GM21515 (cell line): Measurements from ENCODE around the gene ICAM1.
"Not testable (repeated sequence)": the region's sequence is repeated elsewhere in the genome, so short reads cannot be mapped to it uniquely, and the experiment has no call there.

ENCODE experiments used
- ATAC-seq: cut with Tn5 transposase; IDR thresholded peaks from one replicate; pipeline ENCODE4 v1.9.1; 2021; ENCODE audit not compliant: unreplicated experiment

Gene ICAM1

GRCh38 chr19:10241826-10242449 is 29.0 kb upstream of the ICAM1 start:
- not testable (repeated sequence) for ATAC-seq

GRCh38 chr19:10243606-10244005 is 27.3 kb upstream of the ICAM1 start:
- no peak for ATAC-seq

DNA sequence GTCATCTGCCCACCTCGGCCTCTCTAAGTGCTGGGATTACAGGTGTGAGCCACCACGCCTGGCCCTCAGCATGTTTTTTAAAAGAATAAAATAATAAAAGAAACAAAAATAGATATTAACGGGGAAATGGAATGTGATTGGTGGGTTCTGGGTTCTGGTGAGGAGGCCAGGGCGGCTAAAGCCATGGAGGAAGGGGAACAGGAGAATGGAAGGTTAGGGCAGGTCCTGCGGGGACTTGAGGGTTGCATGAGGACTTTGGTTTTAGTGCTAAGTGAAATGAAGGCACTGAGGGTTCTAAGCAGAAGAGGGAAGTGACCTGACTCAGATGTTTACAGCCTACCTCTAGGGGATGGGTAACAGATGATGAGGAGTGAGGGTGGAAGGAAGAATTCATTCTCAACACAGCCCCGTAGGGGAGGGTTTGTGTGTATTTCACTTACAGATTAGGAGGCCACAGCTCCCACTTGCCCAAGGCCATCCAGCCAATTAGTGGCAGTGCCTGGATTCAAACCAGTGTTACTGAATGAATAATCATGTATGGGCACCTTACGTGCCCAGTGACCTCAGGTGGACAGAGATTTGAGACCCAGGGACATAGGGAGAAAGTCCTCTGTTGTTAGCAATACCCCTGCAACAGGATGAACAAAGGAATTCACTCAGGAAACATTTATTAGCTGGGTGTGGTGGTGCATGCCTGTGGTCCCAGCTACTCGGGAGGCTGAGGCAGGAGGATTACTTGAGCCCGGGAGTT is 25.6 kb upstream of the ICAM1 start:
- no peak for ATAC-seq

GRCh38 chr19:10246511-10246910 is 24.4 kb upstream of the ICAM1 start:
- ATAC-seq: no peak

DNA sequence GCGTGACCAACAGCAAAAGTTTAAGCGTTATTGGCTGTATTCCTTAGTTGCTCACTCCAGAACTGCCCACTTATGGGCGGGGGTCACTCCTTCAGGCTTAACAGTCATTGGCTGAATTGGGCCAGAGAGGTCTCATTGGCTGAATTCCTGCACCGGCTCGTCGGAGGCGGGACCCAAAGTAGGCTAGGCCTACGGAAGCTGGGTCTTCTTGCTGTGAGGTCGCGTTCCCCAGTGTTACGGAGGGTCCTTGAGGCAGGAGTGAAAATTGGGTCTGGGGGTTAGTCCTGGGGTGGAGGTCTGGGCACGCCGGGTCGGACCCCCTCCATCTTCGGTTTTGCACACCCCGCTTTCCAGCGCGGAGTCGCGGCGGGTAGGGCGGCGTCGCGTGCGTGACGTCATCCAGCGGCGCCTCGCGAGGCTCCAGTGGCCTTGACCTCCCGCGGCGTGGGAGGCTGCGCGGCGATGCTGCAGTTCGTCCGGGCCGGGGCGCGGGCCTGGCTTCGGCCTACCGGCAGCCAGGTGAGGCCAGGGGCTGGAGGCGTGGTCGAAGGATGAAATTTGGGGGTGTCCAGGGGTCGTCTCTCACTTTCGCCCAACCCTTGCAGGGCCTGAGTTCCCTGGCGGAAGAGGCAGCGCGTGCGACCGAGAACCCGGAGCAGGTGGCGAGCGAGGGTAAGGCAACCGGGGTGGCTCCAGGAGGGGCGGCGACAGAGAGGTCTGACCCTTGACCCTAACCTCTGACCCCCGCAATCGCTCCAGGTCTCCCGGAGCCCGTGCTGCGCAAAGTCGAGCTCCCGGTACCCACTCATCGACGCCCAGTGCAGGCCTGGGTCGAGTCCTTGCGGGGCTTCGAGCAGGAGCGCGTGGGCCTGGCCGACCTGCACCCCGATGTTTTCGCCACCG is 18.9 kb upstream of the ICAM1 start, which contains the start of gene MRPL4:
Gene MRPL4, plus strand, starts transcription at position 423 of the 903 bp plus-strand sequence. Its CDS starts 40 bp downstream, at position 463.
- ATAC-seq: peak; percentile 74

DNA sequence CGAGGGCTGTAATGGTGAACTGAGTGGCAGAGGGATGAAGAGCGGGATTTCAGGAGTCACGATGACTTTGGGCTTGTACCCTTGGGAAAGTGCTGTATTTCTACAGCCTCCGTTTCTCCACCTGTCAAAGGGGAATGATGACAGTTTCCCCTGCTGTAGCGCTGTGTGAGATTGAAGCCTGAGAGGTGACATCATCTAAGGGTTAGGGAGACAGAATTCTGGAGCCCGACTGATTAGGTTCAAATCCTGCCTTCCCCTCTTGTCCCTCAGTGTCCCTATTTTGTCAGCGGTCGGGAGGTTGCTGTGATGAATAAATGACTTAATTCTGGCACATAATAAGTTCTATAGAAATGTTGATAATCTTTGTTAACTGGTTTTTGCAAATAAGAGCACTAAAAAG is 18.2 kb upstream of the ICAM1 start:
- ATAC-seq: no peak

DNA sequence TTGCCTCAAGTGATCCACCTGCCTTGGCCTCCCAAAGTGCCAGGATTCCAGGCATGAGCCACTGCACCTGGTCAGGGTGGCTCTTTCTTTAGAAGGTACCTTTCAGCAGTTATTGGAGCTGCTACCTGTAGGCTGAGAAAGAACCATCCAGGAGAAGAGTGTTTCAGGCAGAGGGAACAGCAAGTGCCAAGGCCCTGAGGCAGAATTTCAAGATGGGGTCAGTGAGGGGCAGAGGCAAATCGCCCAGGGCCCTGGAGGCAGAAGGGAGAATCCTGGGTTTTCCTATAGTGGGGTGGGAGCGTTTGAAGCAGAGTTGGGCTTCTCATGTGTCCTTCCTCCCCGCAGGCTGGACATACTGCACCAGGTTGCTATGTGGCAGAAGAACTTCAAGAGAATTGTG is 16.7 kb upstream of the ICAM1 start:
- ATAC-seq: no peak

- no peak for ATAC-seq
Measured at GRCh38 chr19:10255358-10255757, 15.6 kb upstream of the ICAM1 start.

DNA sequence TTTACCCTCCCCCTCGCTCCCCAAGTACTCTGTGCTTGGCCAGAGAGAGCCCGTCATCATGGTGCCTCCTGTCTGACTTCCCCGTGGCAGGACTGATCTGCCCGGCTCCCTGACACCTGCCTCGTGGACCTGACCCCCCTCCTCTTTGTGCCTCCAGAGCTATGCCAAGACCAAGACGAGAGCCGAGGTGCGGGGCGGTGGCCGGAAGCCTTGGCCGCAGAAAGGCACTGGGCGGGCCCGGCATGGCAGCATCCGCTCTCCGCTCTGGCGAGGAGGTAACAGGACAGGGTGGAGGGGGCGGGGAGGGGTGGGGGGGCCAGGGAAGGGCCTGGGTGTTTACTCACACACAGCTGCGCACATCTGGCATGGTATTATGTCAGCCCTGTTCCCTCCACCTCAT is 14.4 kb upstream of the ICAM1 start:
- no peak for ATAC-seq

GRCh38 chr19:10256970-10257615 is 13.8 kb upstream of the ICAM1 start:
- no peak for ATAC-seq

DNA sequence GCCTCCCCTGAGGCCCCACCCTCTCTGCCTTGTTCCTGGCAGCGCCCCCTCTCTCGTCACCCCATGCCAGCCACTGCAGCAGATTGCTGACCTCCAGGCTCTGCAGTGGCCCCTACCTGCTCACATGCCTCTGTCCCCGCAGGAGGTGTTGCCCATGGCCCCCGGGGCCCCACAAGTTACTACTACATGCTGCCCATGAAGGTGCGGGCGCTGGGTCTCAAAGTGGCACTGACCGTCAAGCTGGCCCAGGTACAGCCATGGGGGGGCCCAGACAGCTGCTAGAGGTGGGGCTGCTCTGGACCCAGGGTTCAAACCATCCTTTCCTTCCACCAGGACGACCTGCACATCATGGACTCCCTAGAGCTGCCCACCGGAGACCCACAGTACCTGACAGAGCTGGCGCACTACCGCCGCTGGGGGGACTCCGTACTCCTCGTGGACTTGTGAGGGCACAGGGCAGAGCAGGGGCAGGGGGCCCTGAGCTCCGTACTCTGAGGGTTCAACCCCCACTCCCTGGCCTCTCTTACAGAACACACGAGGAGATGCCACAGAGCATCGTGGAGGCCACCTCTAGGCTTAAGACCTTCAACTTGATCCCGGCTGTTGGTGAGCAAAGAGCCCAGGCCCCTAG is 12.7 kb upstream of the ICAM1 start:
- no peak for ATAC-seq

DNA sequence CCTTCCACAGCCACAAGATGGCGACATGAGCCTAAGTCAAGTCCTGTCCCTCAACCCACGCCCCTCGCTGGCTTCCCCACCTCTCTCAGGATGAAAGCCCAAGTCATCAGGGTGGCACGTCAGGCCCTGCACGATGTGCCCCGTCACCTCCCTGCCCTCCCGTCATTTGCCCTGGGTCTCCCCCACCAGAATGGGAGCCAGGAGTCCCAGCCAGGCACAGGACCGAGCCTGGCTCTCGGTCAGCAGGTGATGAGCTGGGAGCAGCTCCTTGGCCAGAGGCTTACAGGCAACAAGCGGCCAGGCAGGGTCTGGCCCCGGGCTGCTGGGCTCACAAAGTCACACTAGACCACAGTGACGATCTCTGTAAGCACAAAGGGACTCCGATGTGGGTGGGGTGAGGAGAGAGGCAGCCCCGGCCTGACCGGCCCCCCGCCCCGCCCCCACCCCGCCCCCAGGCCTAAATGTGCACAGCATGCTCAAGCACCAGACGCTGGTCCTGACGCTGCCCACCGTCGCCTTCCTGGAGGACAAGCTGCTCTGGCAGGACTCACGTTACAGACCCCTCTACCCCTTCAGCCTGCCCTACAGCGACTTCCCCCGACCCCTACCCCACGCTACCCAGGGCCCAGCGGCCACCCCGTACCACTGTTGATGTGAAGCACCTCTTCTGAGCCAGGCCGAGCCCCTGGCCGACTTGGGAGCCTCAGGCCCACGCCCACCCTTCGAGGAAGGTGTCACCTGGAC is 11.6 kb upstream of the ICAM1 start:
- no peak for ATAC-seq

DNA sequence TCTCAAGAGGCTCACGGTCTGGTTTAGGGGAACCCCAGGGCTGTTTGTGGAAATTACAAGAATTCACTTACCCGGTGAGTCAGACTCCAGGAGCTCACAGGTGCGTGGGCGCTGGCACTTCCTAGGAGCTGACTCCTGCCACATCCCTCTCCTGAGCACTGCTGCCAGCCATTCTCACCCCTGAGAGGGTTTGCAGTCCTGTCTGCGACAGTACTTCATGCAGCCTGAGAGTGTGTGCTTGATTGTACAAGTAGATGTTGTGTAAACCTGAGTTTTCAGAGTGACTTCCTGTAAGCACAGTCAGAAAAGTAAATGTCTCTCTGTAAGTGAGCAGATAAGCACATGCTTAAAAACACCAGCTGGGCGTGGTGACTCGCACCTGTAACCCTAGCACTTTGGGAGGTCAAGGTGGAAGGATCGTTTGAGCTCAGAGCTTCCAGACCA is 10.8 kb upstream of the ICAM1 start:
- no peak for ATAC-seq

DNA sequence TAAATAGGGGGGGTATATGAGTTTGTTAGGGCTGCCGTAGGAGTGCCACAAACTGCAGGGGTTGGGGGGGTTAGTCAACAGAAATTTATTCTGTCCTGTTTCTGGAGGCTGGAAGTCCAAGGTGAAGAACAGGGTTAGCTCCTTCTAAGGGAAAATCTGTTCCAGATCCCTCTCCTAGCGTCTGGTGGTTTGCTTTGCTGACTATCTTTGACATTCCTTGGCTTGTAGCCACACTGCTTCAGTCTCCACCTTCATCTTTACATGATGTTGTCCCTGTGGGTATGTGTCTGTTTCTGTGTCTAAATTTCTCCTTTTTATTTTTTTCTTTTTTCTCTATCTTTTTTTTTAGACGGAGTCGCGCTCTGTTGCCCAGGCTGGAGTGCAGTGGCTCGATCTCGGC is 8.1 kb upstream of the ICAM1 start:
- no peak for ATAC-seq

- ATAC-seq: no peak
Measured at GRCh38 chr19:10266706-10267105, 4.2 kb upstream of the ICAM1 start.

GRCh38 chr19:10268071-10268470 is 2.8 kb upstream of the ICAM1 start:
- ATAC-seq: no peak

DNA sequence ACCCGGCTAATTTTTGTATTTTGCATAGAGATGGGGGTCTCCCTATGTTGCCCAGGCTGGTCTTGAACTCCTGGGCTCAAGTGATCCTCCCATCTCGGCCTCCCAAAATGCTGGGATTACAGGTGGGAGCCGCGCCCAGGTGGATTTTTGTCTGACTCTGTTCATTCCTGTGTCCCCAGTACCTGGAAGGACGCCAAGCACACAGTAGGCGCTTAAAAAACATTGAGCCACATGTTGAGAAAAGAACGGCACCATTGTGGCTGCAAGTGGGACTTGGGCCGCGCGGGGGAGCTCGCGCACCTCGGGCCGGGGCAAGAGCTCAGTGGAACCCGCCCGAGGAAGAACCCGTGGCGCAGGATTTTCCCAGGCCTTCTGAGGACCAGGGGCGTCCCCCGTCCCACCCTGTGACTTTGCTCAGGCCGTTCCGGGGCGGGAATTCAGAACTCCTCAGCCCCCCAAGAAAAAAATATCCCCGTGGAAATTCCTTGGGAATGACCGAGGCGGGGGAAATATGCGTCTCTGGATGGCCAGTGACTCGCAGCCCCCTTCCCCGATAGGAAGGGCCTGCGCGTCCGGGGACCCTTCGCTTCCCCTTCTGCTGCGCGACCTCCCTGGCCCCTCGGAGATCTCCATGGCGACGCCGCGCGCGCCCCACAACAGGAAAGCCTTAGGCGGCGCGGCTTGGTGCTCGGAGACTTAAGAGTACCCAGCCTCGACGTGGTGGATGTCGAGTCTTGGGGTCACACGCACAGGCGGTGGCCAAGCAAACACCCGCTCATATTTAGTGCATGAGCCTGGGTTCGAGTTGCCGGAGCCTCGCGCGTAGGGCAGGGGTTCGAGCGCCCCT is 1.4 kb upstream of the ICAM1 start:
- ATAC-seq: peak; percentile 29

GRCh38 chr19:10270180-10270615 is 722 bp upstream of the ICAM1 start:
- ATAC-seq: peak; percentile 50

DNA sequence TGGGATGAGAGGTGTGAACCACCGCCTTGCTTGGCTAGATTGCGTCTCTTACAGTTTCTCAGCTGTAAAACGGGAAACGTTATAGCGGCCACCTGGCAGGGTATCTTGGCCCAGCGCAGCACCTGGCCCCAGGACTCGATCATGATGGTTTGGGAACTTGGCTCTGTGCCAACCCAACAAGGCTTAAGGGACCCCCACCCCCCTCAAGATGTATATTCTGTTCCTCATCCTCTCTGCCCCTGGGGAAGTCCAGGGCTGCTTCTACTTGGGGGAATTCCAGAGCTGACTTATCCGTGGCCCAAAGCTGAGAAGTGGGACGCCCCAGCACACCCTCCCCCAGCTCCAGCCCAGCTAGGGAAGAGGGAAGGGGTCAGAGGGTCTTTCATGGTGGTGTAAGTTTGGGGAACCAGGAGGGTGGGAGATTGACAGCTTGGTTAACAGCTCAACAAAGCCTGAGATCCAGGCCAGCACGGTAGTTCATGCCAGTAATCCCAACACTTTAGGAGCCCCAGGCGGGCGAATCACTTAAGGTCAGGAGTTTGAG is 695 bp downstream of the ICAM1 start:
- peak; percentile 15 for ATAC-seq
